ENCODE results near the gene PEF1.
A peak's percentile ranks its signal among the peaks of the same experiment; 100 is the strongest.

PEF1 gene

DNA sequence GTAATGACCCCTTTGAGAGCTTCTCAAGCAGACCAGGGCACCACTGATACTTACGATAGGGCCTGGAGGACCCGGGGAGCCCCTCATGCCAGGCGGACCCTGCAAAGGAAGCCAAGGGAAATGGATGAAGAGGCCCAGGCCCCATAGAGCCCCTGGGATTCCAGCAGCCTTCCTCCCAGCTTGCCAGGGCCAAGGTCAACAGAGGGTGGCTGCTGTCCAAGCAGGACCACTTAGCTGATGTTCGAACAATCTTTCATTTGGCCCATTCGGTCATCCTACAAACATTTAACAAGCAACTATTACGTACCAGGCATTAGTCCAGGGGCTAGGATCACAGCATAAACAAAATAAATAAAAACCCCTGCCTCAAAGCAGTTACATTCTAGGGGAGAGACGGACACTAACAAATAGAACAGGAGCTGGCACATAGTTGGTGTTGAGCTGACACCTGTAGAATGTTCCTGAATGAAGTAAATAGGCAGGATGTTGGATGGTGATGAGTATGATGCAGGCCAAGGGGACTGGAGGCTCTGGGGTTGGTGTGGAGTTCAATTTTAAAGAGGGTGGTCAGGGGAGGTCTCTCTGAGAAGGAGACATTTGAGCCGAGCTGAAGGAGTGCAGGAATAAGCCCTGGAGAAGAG lies 27.0 kb upstream of the PEF1 start:
- no peak for DNase-seq (ENCODE audit: low read depth in 2 of 2)

- DNase-seq (ENCODE audit: low read depth in 2 of 2): no peak
Measured at GRCh38 chr1:31671147-31671546, 26.5 kb upstream of the PEF1 start.

DNA sequence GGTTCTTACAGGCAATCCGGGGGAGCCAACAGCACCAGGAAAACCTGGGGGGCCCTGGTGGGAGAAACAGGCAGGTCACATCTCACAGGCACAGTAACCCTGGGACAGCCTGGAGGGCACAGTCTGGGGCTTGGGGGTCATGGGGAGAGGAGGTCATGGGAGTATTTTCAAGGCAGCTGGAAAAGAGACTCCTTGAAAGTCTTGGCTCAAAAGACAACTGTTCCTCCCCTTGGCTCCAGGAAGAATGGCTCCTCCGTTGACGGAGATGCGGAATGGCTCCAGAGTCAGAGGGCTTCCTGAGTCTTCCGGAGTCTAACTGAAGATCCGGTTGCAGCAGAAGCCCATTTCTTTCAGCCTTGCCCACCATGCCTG lies 25.9 kb upstream of the PEF1 start:
- DNase-seq (ENCODE audit: low read depth in 2 of 2): no peak

GRCh38 chr1:31669786-31670592 lies 25.3 kb upstream of the PEF1 start:
- no peak for DNase-seq (ENCODE audit: low read depth in 2 of 2)

- DNase-seq (ENCODE audit: low read depth in 2 of 2): no peak
Measured at GRCh38 chr1:31669433-31669785, 24.7 kb upstream of the PEF1 start.

GRCh38 chr1:31668303-31668883 lies 23.7 kb upstream of the PEF1 start:
- DNase-seq (ENCODE audit: low read depth in 2 of 2): no peak

DNA sequence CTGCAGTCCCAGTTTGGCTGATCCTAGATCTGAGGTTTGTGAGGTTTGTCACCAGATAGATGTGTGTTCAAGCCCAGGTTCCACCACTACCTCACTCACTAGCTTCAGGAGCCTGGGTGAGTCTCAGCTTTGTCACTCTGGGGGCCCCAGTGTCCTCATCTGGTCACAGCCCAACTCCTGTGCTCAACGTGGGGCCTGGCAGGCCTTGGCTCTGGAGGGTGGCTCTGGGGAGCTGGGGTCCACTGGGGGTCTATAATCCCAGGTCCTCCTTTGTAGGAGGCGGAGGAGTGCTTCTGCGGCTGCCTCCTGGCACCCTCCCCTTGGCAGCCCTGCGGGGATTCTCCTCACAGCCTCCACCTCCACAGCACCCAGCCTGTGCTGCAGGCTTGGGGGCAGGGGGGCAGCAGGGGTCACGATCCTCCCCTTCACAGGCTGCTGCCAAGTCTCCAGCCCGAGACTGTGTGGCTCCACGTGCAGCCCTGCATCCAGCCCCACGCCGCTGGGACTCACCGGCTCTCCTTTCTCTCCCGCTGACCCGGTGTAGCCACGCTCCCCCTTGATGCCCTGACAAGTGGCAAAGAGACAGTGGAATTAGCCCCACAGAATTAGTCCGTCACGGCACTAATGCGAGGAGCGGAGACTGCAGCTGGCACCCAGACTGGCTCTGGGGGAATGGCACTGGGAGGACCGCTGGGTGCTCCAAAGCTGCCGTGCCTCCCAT lies 22.5 kb upstream of the PEF1 start:
- no peak for DNase-seq (ENCODE audit: low read depth in 2 of 2)

DNA sequence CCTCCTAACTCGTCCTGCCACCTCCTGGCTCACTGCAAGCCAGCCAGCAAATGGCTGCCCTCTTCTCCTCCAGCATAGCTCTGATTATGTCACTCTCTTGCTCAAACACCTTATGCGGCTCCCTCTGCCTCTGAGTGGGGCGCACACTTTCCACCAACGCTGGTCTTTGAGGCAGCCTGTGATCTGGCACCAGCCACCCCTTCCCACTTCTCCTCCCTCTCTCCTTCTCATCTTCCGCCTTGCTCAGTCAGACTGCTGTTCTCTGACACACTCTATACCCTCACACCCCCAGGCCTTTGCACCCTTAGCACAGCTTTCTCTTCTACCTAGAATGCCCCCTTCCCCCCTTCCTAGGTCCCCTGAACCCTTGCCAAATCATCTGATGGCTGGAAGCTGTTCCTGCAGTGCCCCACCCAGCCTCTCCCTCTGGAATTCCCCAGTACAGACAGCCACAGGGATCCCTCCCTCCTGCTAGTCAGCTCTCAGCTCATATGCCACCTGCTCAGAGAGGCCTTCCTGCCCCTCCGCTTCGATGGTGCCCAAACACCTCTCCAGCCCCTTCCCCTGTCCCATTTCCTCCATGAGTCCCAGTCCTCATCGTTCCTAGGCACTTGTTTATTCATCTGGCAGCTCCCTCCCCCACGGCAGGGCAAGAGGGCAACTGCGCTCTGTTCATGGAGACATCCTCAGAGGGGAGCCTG lies 21.7 kb upstream of the PEF1 start:
- DNase-seq (ENCODE audit: low read depth in 2 of 2): no peak

GRCh38 chr1:31665234-31665878 lies 20.7 kb upstream of the PEF1 start:
- DNase-seq (ENCODE audit: low read depth in 2 of 2): no peak

DNA sequence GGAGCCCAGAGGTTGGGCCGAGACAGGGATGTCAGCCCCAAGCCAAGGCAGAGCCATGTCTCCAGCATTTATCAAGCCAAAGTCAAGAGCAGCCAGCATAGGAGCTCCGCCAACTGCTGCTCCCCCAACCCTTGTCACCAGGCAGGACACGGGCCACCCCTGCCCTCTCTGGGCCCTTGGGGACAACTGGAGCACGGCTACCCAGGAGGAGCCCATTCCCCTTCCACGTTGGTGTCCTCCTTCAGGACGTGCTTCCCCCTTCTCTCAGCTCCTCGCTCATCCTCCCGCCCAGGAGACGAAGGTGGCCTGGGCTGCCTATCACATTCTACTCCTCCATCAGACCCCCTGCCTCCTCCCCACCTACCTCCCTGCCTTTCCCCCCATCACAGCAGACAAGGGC lies 19.9 kb upstream of the PEF1 start:
- DNase-seq (ENCODE audit: low read depth in 2 of 2): no peak

GRCh38 chr1:31663622-31664452 lies 19.2 kb upstream of the PEF1 start:
- peak; percentile 41 to 49 for DNase-seq (ENCODE audit: low read depth in 2 of 2)

DNA sequence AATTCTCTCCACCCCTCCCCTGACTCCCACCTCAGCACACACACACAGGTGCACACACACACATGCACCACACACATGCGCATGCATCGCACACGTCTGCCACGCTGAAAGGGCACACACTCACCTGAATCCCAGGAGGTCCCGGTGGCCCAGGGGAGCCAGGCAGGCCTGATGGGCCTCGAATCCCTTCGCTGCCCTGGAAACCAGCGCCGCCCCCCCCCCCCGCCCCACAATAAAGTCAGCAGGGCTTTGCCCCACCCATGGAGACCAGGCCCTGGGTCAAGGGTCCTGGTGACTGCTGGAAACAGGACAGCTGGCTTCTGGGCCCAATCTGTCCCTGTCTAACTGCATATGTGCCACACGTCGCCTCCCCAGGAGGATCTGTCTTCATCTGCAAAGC lies 17.8 kb upstream of the PEF1 start:
- no peak for DNase-seq (ENCODE audit: low read depth in 2 of 2)

DNA sequence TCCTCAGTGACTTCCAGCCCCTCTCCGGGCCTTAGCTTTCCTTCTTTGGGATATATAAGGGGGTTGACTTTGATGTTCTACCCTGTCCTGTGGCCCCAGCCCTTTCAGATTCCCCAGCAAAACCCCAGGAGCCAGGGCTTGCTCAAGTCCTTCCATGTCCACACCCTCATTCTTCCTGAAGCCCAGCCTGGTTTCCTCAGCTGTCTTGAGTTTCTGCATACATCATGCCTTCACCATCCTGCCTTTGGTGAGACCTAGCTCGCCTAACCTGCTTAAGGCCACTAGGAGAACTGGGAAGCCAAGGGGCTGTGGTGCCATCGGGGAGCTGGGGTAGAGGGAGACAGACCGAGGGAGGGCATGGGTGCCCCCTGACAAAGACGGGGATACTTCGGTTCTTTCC lies 17.2 kb upstream of the PEF1 start:
- DNase-seq (ENCODE audit: low read depth in 2 of 2): no peak

DNA sequence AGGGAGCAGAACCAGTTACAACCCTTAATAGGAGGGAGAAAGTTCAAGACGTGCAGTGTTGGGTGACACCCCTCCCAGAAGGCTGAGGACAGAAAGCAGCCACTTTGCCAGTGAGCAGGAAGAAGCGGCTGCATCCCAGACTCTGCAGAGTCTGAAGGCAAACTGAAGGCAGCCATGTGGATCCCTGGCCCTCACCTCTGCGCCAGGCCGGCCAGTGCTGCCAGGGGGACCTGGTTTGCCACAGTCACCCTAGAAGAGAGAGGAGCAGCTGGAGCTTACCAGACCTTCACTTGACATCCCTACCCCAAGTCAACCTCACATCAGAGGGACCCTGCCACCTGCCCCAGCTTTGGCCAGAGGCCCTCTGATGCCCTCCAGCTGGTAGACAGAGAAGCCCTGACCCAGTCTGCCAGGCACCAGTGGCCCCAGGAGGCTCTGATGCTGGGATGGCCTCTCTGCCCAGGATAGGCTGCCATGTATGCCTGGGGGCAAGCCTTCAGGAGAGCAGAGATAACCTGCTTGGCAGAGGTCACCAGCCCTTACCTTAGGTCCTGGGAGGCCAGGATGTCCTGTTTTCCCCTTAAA lies 16.3 kb upstream of the PEF1 start:
- no peak for DNase-seq (ENCODE audit: low read depth in 2 of 2)

DNA sequence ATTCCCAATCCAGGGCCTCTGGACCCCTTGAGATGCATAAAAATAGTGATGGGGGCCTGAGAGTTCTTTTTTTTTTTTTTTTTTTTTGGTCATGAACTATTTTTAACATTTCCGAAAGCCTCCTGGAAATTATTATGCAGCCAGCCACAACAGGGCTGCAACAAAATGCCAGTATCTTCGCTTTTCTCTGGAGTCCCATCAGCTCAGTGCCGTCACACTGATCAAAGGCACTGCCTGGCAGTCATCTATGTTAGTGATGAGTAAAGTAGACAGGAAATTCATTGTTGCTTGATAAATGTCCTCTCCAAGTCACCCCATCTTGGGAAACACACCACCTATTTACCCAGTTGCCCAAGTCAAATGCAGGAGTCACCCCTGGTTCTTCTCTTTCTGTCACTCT lies 15.2 kb upstream of the PEF1 start:
- DNase-seq (ENCODE audit: low read depth in 2 of 2): no peak

- DNase-seq (ENCODE audit: low read depth in 2 of 2): no peak
Measured at GRCh38 chr1:31658721-31659120, 14.0 kb upstream of the PEF1 start.

DNA sequence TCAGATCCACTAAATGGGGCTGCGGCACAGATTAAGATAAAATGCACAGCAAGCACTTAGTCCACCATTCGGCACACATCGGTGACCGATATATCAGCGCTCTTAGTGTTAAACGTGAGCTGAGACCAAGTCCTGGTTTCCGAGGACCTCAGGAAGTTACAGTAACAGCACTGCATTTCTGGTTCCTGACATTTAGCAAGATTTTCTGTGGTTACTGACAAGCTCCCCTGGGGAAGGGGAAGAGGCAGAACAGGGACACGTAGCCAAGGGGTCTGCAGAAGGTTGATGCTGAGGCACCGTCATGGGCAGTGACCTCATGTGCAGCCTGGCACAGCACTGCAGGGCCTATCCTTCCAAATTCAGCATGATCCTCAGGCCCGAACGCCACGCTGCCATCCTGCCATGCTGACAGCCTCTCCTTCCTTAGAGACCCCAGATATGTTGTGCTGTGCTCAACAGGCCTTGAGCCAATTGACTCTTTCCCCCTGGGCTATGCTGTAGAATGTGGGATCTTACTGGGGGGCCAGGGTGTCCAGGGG lies 13.4 kb upstream of the PEF1 start:
- no peak for DNase-seq (ENCODE audit: low read depth in 2 of 2)

GRCh38 chr1:31657020-31657804 lies 12.5 kb upstream of the PEF1 start:
- DNase-seq (ENCODE audit: low read depth in 2 of 2): no peak

GRCh38 chr1:31655756-31656155 lies 11.1 kb upstream of the PEF1 start:
- no peak for DNase-seq (ENCODE audit: low read depth in 2 of 2)

All from activated CD4-positive, alpha-beta T cell treated with anti-CD3 and anti-CD28 coated beads for 24 hours (primary cell).